DOHH2 (cell line): ENCODE data around the gene DFFA.

Experiments used
- EZH2phosphoT487 ChIP-seq: fragments of 200-600 bp; sonication (generic); IDR thresholded peaks from 2 replicates; pipeline ENCODE4 v1.6.1; 2017; ENCODE audit warnings: borderline replicate concordance, mild to moderate bottlenecking, antibody characterized with exemption, low read length, moderate library complexity, mixed read lengths
- TF ChIP-seq, protein P1 (sequence below): fragments of 200-600 bp; sonication (generic); IDR thresholded peaks from one replicate; pipeline ENCODE4 v1.5.1; 2014; ENCODE audit warnings: antibody characterized with exemption, mild to moderate bottlenecking, low read depth, low read length; ENCODE audit not compliant: poor library complexity, severe bottlenecking

- TF ChIP-seq EZH2phosphoT487: no peak
- TF ChIP-seq, protein P1, sequence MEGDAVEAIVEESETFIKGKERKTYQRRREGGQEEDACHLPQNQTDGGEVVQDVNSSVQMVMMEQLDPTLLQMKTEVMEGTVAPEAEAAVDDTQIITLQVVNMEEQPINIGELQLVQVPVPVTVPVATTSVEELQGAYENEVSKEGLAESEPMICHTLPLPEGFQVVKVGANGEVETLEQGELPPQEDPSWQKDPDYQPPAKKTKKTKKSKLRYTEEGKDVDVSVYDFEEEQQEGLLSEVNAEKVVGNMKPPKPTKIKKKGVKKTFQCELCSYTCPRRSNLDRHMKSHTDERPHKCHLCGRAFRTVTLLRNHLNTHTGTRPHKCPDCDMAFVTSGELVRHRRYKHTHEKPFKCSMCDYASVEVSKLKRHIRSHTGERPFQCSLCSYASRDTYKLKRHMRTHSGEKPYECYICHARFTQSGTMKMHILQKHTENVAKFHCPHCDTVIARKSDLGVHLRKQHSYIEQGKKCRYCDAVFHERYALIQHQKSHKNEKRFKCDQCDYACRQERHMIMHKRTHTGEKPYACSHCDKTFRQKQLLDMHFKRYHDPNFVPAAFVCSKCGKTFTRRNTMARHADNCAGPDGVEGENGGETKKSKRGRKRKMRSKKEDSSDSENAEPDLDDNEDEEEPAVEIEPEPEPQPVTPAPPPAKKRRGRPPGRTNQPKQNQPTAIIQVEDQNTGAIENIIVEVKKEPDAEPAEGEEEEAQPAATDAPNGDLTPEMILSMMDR: no peak
These were observed 65.1 kb downstream of the DFFA start for GRCh38 chr1:10407201-10407600.
